Measurements from ENCODE around the gene TBL2. TPM values are rescaled to one million over a fixed set of nuclear protein-coding genes. Genes with fewer than 3 reads are reported as not detected.

The TBL2 gene
- total and polyA plus RNA-seq, 2 of the 4 experiments (the other 2 are of a cell fraction): 72.6 to 94.1 TPM

DNA sequence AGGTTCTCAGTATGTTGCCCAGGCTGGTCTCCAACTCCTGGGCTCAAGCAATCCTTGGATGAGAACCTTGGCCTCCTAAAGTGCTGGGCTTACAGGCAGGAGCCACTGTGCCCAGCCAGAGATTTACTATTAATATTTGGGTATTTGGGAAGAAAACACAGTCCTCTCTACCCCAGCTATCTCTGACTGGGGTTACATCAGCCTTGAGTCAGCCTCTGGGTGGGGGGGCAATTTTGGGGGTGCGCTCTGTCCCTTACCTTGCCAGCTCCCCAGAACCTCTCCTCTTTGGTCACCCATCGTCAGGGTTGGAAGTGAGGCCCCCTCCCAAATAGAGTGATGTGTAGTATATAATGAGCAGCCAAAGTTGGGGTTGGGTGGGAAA, 44.1 kb upstream of the TBL2 start:
- TF ChIP-seq RFX5 (IDR thresholded peaks at IDR 0.05; ENCODE audit: low read depth, low read length) (no peak), MAFK (IDR thresholded peaks at IDR 0.05; ENCODE audit: low read depth, low read length) (no peak), CHD1 (IDR thresholded peaks at IDR 0.05; ENCODE audit: low read depth, low read length) (no peak), MAZ (IDR thresholded peaks at IDR 0.05; ENCODE audit: borderline replicate concordance, low read depth, low read length) (no peak)
- TF ChIP-seq, protein P1, sequence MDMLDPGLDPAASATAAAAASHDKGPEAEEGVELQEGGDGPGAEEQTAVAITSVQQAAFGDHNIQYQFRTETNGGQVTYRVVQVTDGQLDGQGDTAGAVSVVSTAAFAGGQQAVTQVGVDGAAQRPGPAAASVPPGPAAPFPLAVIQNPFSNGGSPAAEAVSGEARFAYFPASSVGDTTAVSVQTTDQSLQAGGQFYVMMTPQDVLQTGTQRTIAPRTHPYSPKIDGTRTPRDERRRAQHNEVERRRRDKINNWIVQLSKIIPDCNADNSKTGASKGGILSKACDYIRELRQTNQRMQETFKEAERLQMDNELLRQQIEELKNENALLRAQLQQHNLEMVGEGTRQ (IDR thresholded peaks at IDR 0.05; ENCODE audit: low read depth, low read length): no peak
- ChIA-PET CTCF (no interaction called here), POLR2A (ENCODE audit: unreplicated experiment) (interaction anchor here (0.6 kb wide), 1 partner anchor 168 kb away, joined by 17 read pairs; no protein-coding TSS in a partner anchor)
- dilution Hi-C loops (cut with HindIII; ENCODE audit: low sequenced_read_pairs, unreplicated experiment) (no loop called here), in situ Hi-C loops (cut with MboI; ENCODE audit: low sequenced_read_pairs) (no loop called here), intact Hi-C loops (cut with micrococcal nuclease) (no loop called here)
- no peaks in the 10 kb centered on the region for H4K20me1 ChIP-seq (ENCODE audit: insufficient read depth, low read length)
- DNase-seq: no peak
- H2BK15ac ChIP-seq (ENCODE audit: low read depth, low read length): no peak overlapping the region
- H3K23ac ChIP-seq (ENCODE audit: low read depth, low read length): no peak overlapping the region
- no peak overlapping the region for H3K27ac ChIP-seq (ENCODE audit: insufficient read depth, low read length)
- H2BK5ac ChIP-seq (ENCODE audit: low read depth, low read length, poor library complexity, severe bottlenecking): no peak overlapping the region
- no peaks in the 10 kb centered on the region for H3K9me1 ChIP-seq (ENCODE audit: insufficient read depth, low read length)
- ATAC-seq (ENCODE audit: low read depth): no peak
- no peak overlapping the region for H3K18ac ChIP-seq (ENCODE audit: low read depth, low read length)
- H3K9me3 ChIP-seq (ENCODE audit: control insufficient read depth, insufficient read depth, low read length): no peaks in the 10 kb centered on the region
- no peaks in the 10 kb centered on the region for H3K79me1 ChIP-seq (ENCODE audit: low read depth in 1 of 2, low read length in 2 of 2)
- H4K91ac ChIP-seq (ENCODE audit: insufficient read depth, low read depth, low read length): no peak overlapping the region
- H3K4ac ChIP-seq (ENCODE audit: low read depth, low read length): no peak overlapping the region
- H2BK20ac ChIP-seq (ENCODE audit: low read depth, low read length): no peak overlapping the region
- no peak overlapping the region for H2AFZ ChIP-seq (replicated peaks; ENCODE audit: low read length, poor library complexity)
- peaks cover 69% of the 10 kb centered on the region for H3K27me3 ChIP-seq (ENCODE audit: control insufficient read depth, insufficient read depth, low read length)
- no peak overlapping the region for H3K14ac ChIP-seq (replicated peaks; ENCODE audit: low read depth, low read length)
- no TSS peak for BruUV-seq (replicated peaks)
- H3K56ac ChIP-seq (ENCODE audit: extremely low read depth, insufficient read depth, low read length): no peak overlapping the region
- H3K4me2 ChIP-seq (ENCODE audit: low read depth, low read length): no peak overlapping the region; the same call in 1 of the 2 replicates
- H2AK9ac ChIP-seq (replicated peaks; ENCODE audit: low read depth, low read length, poor library complexity): no peak overlapping the region
- H3K36me3 ChIP-seq (ENCODE audit: control insufficient read depth, insufficient read depth, low read length): no peaks in the 10 kb centered on the region
- H4K8ac ChIP-seq (ENCODE audit: low read depth in 2 of 2, low read length in 2 of 2): no peak overlapping the region
- no peak overlapping the region for H3K4me3 ChIP-seq (ENCODE audit: insufficient read depth, low read depth, low read length)
- WGBS, 2 experiments (ENCODE audit: extremely low coverage in 2 of 2, insufficient read length in 1 of 2): no CpG with 5 or more reads among the region's 2 CpGs
- H3K4me1 ChIP-seq (ENCODE audit: control insufficient read depth, insufficient read depth, low read length): peaks cover 5% of the 10 kb centered on the region; the same call in 1 of the 2 replicates
- H2BK120ac ChIP-seq (ENCODE audit: low read depth, low read length): no peak overlapping the region
- no peak overlapping the region for H4K5ac ChIP-seq (ENCODE audit: low read depth, low read length)
- H2AK5ac ChIP-seq (ENCODE audit: low read depth, low read length): no peak overlapping the region
- H3K9ac ChIP-seq (ENCODE audit: low read depth, low read length): no peak overlapping the region

Data from IMR-90 (cell line).